D341Med (cell line): ENCODE data around the gene CREBRF.
"Not testable (repeated sequence)": the region's sequence is repeated elsewhere in the genome, so short reads cannot be mapped to it uniquely, and the experiment has no call there.

Source experiments
- DNase-seq: peaks from one replicate; pipeline ENCODE4 v3.0.0; 2012; ENCODE audit warnings: low spot score

Gene CREBRF

DNA sequence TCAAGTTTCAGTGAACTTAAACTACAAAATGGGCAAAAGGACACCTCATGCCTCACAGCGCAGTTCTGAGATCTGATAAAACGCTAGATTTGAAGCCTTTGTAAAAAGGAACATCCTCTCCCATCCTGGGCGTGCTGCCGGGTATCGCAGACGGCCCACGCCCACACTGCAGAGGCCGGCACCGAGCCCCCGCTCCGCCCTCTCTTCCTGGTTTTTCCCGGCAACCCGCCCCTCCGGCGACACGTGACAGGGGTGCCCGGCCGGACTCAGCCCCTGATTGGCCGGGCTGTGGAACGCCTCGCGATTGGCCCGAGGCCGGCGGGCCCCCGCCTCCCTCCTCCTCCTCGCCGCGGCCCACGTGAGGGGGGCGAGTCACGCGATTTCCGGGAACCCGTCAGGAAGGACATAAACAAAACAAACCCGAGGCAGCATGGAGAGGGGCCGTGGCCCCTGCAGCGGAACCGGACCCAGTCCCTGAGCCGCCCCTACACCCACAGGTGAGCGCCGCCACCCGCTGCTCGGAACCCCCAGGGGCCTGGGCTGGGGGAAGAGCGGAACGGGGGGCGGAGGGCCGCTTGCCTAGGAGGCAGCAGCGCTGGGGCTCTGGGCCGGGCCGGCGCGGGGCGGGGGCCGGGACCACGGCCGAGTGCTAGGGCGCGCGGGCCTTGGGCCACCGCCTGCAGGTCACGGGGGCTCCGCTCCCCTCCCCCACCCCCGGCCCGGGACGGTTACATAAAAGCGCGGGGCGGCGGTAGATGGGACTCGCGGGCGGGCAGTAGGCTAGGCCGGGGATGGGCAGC, at the start of gene CREBRF:
Gene CREBRF, plus strand, starts transcription at position 370 of the 800 bp plus-strand sequence. CDS start 24,424 bp downstream, outside the sequence.
- DNase-seq, result peak; percentile 98

DNA sequence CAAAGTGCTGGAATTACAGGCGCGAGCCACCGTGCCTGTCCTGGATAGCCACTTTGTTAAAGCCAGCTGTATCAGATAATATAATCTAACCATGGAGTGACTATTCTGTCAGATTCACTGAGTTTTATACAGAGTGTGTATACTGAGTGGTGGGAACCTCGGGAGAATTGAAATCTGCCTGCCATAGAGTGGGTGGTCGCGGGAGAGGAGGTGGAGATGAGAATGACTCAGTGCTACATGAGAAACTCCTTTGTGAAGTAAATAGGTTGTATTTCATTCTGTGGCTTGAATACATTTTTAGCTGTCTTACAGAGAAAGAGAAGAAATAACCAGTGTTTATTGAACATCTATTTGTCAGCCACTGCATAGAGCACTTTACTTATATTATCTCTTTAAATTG, 46.1 kb upstream of the CREBRF start:
- no peak for DNase-seq

GRCh38 chr5:173010547-173011464, 45.3 kb upstream of the CREBRF start:
- DNase-seq, result no peak

- DNase-seq, result no peak
Measured at GRCh38 chr5:173011566-173011965, 44.6 kb upstream of the CREBRF start.

DNA sequence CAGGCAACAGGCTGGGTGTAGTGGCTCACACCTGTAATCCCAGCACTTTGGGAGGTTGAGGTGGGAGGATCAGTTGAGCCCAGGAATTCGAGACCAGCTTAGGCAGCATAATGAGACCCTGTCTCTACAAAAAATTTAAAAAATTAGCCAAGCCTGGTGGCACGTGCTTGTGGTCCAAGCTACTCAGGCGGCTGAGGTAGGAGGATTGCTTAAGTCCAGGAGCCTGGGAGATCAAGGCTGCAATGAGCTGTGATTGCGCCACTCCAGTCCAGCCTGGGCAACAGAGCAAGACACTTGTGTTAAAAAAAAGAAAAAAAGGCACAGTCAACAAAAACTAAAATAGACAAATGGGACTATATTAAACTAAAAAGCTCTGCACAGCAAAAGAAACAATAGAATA, 43.3 kb upstream of the CREBRF start:
- no peak for DNase-seq

DNA sequence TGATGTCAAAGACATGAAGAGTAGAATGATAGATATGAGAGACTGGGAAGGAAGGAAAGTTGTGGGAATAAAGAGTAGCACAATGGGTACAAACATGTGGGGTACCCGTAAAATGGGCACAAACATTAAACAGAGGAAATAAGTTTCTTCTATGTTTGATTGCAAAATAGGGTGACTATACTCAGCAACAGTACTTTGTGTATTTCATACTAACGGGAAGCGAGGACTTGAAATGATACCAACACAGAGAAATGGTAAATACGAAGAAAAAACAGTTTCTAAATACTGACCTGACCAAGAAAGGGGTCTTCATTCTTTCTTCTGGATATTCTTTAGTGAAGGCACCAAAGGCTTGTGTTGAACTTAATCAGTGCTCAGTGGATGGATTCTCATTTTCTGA, 41.5 kb upstream of the CREBRF start:
- no peak for DNase-seq

DNA sequence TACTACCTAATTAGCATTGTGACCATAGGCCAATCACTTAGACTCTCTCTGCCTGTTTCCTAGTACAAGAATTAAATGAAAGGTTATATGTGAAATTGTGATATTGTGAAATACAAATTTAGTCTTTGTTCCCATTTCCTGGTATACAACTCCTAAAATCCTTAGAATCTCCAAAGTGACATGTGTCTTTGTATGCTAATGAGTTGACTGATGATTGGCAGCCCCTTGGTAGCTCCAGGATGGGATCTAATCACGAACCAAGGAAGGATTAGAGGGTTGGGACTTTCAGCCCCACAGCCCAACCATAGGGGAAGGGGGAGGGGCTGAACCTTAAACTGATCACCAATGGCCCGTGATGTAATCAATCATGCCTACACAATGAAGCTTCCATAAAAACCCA, 41.0 kb upstream of the CREBRF start:
- DNase-seq, result no peak

DNA sequence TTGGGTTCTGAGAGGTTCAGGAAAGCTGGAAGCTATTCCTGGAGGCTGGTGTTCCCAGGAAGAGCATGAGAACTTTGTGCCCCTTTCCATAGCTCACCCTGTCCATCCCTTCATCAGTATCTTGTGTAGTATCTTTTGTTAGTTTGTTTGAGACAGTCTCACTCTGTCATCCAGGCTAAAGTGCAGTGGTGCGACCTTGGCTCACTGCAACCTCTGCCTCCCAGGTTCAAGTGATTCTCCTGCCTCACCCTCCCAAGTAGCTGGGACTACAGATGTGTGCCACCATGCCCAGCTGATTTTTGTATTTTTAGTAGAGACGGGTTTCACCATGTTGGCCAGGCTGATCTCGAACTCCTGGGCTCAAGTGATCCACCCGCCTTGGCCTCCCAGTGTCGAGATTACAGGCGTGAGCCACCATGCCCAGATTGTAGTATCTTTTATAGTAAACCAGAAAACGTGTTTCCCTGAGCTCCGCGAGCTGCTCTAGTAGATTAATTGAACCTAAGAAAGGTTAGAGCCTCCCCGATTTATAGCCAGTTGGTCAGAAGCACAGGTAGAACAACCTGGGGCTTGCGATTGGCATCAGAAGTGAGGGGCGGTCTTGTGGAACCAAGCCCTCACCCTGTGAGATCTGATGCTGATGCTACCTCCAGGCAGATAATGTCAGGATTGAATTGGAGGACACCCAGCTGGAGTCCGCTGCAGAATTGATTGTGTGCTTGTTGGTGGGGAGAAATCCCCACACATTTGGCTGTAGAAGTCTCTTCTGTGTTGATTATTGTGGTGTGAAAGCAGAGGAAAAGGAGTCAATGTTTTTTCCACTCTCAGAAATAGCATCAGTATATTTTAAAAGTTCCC, 40.3 kb upstream of the CREBRF start:
- no peak for DNase-seq

DNA sequence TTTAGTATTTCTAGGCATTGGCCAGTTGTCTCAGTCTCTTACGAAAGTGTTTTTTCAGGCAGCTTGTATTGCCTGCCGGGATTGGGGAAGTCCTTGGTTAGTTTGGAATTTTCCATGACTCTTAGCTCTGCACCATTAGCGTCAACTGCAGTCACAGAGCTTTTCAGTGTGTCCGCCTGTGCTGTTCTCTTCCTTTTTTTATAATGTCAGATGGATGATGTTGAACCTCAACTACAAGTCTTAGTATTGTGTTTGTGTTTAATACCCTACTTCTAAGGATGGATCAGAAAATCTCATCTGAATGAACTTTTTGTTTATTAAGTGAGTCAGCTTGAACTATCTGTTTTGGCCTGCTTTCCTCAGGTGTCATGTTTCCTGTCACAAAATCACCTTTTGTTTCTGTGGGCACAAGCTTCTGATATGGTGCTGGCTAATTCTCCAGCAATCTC, 39.5 kb upstream of the CREBRF start:
- no peak for DNase-seq

GRCh38 chr5:173017087-173017486, 39.1 kb upstream of the CREBRF start:
- not testable (repeated sequence) for DNase-seq

GRCh38 chr5:173018358-173018757, 37.8 kb upstream of the CREBRF start:
- no peak for DNase-seq

GRCh38 chr5:173020154-173020581, 36.0 kb upstream of the CREBRF start:
- no peak for DNase-seq

GRCh38 chr5:173020643-173021042, 35.5 kb upstream of the CREBRF start:
- no peak for DNase-seq

DNA sequence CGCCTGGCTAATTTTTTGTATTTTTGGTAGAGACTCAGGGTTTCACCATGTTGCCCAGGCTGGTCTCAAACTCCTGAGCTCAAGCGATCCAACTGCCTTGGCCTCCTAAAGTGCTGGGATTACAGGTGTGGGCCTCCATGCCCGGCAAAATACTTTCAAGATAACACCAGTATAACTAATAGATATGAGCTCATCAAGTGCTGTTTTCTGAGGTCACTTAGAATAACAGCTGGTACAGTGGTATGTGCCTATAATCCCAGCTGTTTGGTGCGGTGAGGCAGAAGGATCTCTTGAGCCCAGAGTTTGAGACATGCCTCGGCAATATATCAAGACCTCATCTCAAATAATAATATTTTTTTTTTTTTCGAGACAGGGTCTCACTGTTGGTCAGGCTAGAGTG, 30.5 kb upstream of the CREBRF start:
- DNase-seq, result no peak

DNA sequence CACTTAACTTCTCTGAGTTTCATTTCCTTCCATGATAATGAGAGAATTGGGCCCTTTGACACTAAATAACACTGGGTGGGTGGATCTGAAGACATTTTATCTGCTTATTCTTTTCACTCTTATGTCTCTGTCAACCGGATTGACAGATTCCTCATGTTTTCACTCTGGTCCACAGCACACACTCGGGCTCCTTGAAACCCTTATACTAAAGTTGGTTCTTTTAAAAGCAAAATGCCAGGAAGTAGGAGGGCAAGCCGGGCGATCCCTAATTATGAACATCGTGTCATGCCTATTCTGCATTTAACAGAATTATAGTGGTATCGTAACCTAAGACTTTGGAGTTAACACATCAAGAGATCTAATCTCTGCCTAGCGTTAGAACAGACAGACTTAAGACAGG, 28.2 kb upstream of the CREBRF start:
- DNase-seq, result no peak

GRCh38 chr5:173028811-173029327, 27.3 kb upstream of the CREBRF start:
- DNase-seq, result no peak

GRCh38 chr5:173029499-173029921, 26.6 kb upstream of the CREBRF start:
- no peak for DNase-seq

GRCh38 chr5:173032096-173032495, 24.1 kb upstream of the CREBRF start:
- DNase-seq, result not testable (repeated sequence)

- no peak for DNase-seq
Measured at GRCh38 chr5:173032730-173033129, 23.4 kb upstream of the CREBRF start.

DNA sequence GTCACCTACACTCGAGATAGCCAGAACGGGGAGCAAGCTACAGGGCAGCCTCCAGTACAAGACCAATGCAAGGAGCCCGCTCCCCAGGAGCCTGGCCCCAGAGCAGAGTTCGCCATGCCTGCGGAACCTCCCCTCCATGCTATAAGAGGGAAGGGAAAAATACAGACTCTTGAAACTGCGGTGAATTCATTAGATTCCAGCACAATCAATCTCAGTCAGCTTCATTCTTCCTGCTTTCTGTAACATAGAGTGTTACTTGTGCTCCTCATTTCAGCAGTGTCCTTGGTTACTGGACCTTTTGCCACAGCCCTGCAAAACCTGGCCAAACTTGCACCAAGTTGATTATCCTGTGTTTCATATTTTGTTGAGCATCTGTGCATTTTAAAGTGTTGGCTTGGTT, 22.2 kb upstream of the CREBRF start:
- DNase-seq, result no peak

- no peak for DNase-seq
Measured at GRCh38 chr5:173035904-173036707, 20.0 kb upstream of the CREBRF start.
